ENCODE measurements around the gene CLMP. TPM values are rescaled to one million over a fixed set of nuclear protein-coding genes. Genes with fewer than 3 reads are reported as not detected.

Gene CLMP
- total and polyA plus RNA-seq, 9 of the 15 experiments (the other 6 are each of a cell fraction or from before 2014, with no cell fraction given): 0.02 to 0.15 (median 0.03) TPM; not detected in 6

- Histone ChIP-seq H3K9ac (ENCODE audit: insufficient read depth in 1 of 2, low read depth in 2 of 2, low read length in 2 of 2) (no peak overlapping the region), H3K36me3 (ENCODE audit: control insufficient read depth, insufficient read depth, low read length) (no peaks in the 10 kb centered on the region), H3K79me2 (ENCODE audit: control insufficient read depth, insufficient read depth, low read length) (no peaks in the 10 kb centered on the region), H3K27ac (ENCODE audit: extremely low read depth, low read depth, low read length) (no peak overlapping the region), H3K4me2 (ENCODE audit: insufficient read depth, low read length) (no peak overlapping the region), H3K4me3 (no peak overlapping the region), H3K27me3 (ENCODE audit: control insufficient read depth in 2 of 2, insufficient read depth in 2 of 2, low read length in 2 of 2) (peaks cover 12 to 18% of the 10 kb centered on the region in 2 experiments; a peak in 4 of 5 replicates), H2AFZ (ENCODE audit: low read depth, low read length) (no peak overlapping the region), H3K9me3 (replicated peaks; ENCODE audit: control insufficient read depth, insufficient read depth, low read depth, low read length) (no peaks in the 10 kb centered on the region), H4K20me1 (replicated peaks; ENCODE audit: control insufficient read depth, insufficient read depth, low read length) (no peaks in the 10 kb centered on the region), H3K9me1 (ENCODE audit: control insufficient read depth, insufficient read depth, low read length) (no peaks in the 10 kb centered on the region), H3K4me1 (replicated peaks in 1 of 2; ENCODE audit: control insufficient read depth in 2 of 2, insufficient read depth in 2 of 2, low read length in 2 of 2) (no peaks in the 10 kb centered on the region)
- in situ Hi-C loops (cut with MboI) (loop anchor here (25.0 kb wide), 1 partner anchor 364 kb away; no protein-coding TSS in a partner anchor), intact Hi-C loops (cut with micrococcal nuclease) (no loop called here)
- DNase-seq (ENCODE audit: extremely low read depth in 1 of 4, low spot score in 3 of 4): no peak
- ATAC-seq: no peak
- WGBS (ENCODE audit: insufficient coverage, low coverage, missing lambda C conversion rate): 0% methylated on average over 7 of the region's 7 CpGs
- no peak for FAIRE-seq
- ChIA-PET CTCF (ENCODE audit: low intra/inter-chr PET ratio) (interaction anchor here (0.6 to 0.7 kb wide), 2 partner anchors 13 to 493 kb away, joined by 3 read pairs; no protein-coding TSS in a partner anchor), POLR2A (no interaction called here)
- BruUV-seq (replicated peaks): no TSS peak
- TF ChIP-seq RFX7 (CRISPR knock-in tag; IDR thresholded peaks at IDR 0.05) (no peak), ZNF507 (tag; conservative IDR thresholded peaks at IDR 0.05) (no peak), CBX8 (IDR thresholded peaks at IDR 0.05; ENCODE audit: borderline replicate concordance, extremely low read depth, low read depth, low read length, poor library complexity, severe bottlenecking) (no peak), CUX1 (CRISPR knock-in tag; IDR thresholded peaks at IDR 0.05) (no peak), HOMEZ (CRISPR knock-in tag; IDR thresholded peaks at IDR 0.05) (no peak)
Measured at GRCh38 chr11:123122852-123123251, 72.2 kb downstream of the CLMP start.

All from K562 (cell line).